Measurements from ENCODE around the gene RNASEL. TPM values are rescaled to one million over a fixed set of nuclear protein-coding genes. Genes with fewer than 3 reads are reported as not detected.

RNASEL gene
- polyA plus RNA-seq, 1 of the 3 experiments (the other 2 are of a cell fraction): not detected

GRCh38 chr1:182569939-182570610, 19.0 kb downstream of the RNASEL start:
- Histone ChIP-seq H4K20me1 (ENCODE audit: insufficient read depth) (no peaks in the 10 kb centered on the region), H3K4me3 (ENCODE audit: low read depth in 2 of 2, low read length in 1 of 2) (no peak overlapping the region), H3K9me2 (no peaks in the 10 kb centered on the region), H3K79me2 (ENCODE audit: insufficient read depth) (no peaks in the 10 kb centered on the region), H3K9ac (no peak overlapping the region), H3K36me3 (replicated peaks in 1 of 2; ENCODE audit: control insufficient read depth in 1 of 2, insufficient read depth in 2 of 2, low read length in 1 of 2) (no peaks in the 10 kb centered on the region), H3F3A (replicated peaks; ENCODE audit: insufficient read depth) (no peaks in the 10 kb centered on the region), H2AFZ (ENCODE audit: low read depth) (no peak overlapping the region), H3K4me1 (ENCODE audit: control insufficient read depth in 1 of 2, insufficient read depth in 2 of 2, low read depth in 1 of 2, low read length in 1 of 2) (no peaks in the 10 kb centered on the region), H3K9me3 (no peaks in the 10 kb centered on the region), H3K27ac (ENCODE audit: low read depth in 2 of 2, low read length in 1 of 2) (no peak overlapping the region), H3K4me2 (no peak overlapping the region), H3K27me3 (ENCODE audit: insufficient read depth) (no peaks in the 10 kb centered on the region)
- WGBS (ENCODE audit: low lambda C conversion rate): 52% methylated on average over 6 of the region's 6 CpGs
- TF ChIP-seq ZBTB33 (IDR thresholded peaks at IDR 0.05; ENCODE audit: borderline replicate concordance, low read depth) (no peak), CTCF (IDR thresholded peaks at IDR 0.05) (no peak), USF2 (IDR thresholded peaks at IDR 0.05; ENCODE audit: borderline replicate concordance, low read depth, low read length) (no peak), USF1 (IDR thresholded peaks at IDR 0.05; ENCODE audit: borderline replicate concordance, low read depth) (no peak), NRF1 (IDR thresholded peaks at IDR 0.05; ENCODE audit: low read depth, low read length) (no peak)
- ChIA-PET POLR2A (no interaction called here), CTCF (no interaction called here)
- DNase-seq: no peak

GRCh38 chr1:182568647-182569284, 20.3 kb downstream of the RNASEL start:
- Histone ChIP-seq H3K79me2 (ENCODE audit: insufficient read depth) (no peaks in the 10 kb centered on the region), H2AFZ (ENCODE audit: low read depth) (no peak overlapping the region), H3K36me3 (replicated peaks in 1 of 2; ENCODE audit: control insufficient read depth in 1 of 2, insufficient read depth in 2 of 2, low read length in 1 of 2) (no peaks in the 10 kb centered on the region), H3K9ac (no peak overlapping the region), H3K4me1 (ENCODE audit: control insufficient read depth in 1 of 2, insufficient read depth in 2 of 2, low read depth in 1 of 2, low read length in 1 of 2) (no peaks in the 10 kb centered on the region), H3K4me3 (ENCODE audit: low read depth in 2 of 2, low read length in 1 of 2) (no peak overlapping the region), H3K27ac (ENCODE audit: low read depth in 2 of 2, low read length in 1 of 2) (no peak overlapping the region), H3K4me2 (no peak overlapping the region), H3K9me2 (no peaks in the 10 kb centered on the region), H3K27me3 (ENCODE audit: insufficient read depth) (no peaks in the 10 kb centered on the region), H4K20me1 (ENCODE audit: insufficient read depth) (no peaks in the 10 kb centered on the region), H3K9me3 (no peaks in the 10 kb centered on the region), H3F3A (replicated peaks; ENCODE audit: insufficient read depth) (no peaks in the 10 kb centered on the region)
- CTCF ChIA-PET: interaction anchor here (0.7 kb wide), 1 partner anchor 241 kb away, joined by 3 read pairs; no protein-coding TSS in a partner anchor
- POLR2A ChIA-PET: no interaction called here
- no peak for DNase-seq
- TF ChIP-seq ZBTB33 (IDR thresholded peaks at IDR 0.05; ENCODE audit: borderline replicate concordance, low read depth) (no peak), EZH2phosphoT487 (IDR thresholded peaks at IDR 0.05; ENCODE audit: borderline replicate concordance, low read depth) (no peak), PBX3 (IDR thresholded peaks at IDR 0.05) (no peak), MXI1 (IDR thresholded peaks at IDR 0.05; ENCODE audit: low read depth, low read length) (no peak), RXRA (IDR thresholded peaks at IDR 0.05; ENCODE audit: borderline replicate concordance, low read depth) (no peak), FOXJ3 (CRISPR knock-in tag; IDR thresholded peaks at IDR 0.05) (no peak)
- 57% methylated on average over 3 of the region's 3 CpGs for WGBS (ENCODE audit: low lambda C conversion rate)
